IMR-90 (cell line): ENCODE results near the gene CNKSR2. TPM values are rescaled to one million over a fixed set of nuclear protein-coding genes. Genes with fewer than 3 reads are reported as not detected.

Experiments
- ATAC-seq: fragments of 200-7000 bp; cut with Tn5 transposase; 2 replicates; pipeline ENCODE4 v1.9.1; 2020; ENCODE audit warnings: low read depth, mild to moderate bottlenecking, moderate library complexity
- BruUV-seq: library from RNA; stranded (reverse); fragments of 400-500 nt; replicated peaks from 2 replicates; lab custom pipeline; 2021; lab: Mats Ljungman, UMichigan
- CTCF ChIA-PET: fragments of 300-600 bp; formaldehyde crosslinking; extraction: SDS; loops from one replicate; lab custom pipeline; 2021; ENCODE audit warnings: antibody characterized with exemption; lab: Yijun Ruan, JAX
- POLR2A ChIA-PET: fragments of 300-600 bp; sonication (Branson Sonifier 250); formaldehyde crosslinking; loops from one replicate; lab custom pipeline; 2022; ENCODE audit warnings: antibody characterized with exemption; ENCODE audit not compliant: unreplicated experiment; lab: Charles Lee
- DNase-seq: peaks from one replicate; pipeline ENCODE4 v3.0.0; 2013
- H2AFZ ChIP-seq: replicated peaks from 2 replicates; pipeline ENCODE3; 2013; ENCODE audit warnings: low read length, mild to moderate bottlenecking; ENCODE audit not compliant: poor library complexity
- H2AK5ac ChIP-seq: 2 replicates; pipeline ENCODE4 v1.6.1; 2013; ENCODE audit warnings: low read depth, low read length, inconsistent platforms
- H2AK9ac ChIP-seq: replicated peaks from 2 replicates; pipeline ENCODE3; 2013; ENCODE audit warnings: mild to moderate bottlenecking, low read depth, low read length, moderate library complexity; ENCODE audit not compliant: poor library complexity
- H2BK120ac ChIP-seq: 2 replicates; pipeline ENCODE4 v1.6.1; 2013; ENCODE audit warnings: low read depth, low read length, inconsistent platforms
- H2BK15ac ChIP-seq: 3 replicates; pipeline ENCODE4 v1.6.1; 2013; ENCODE audit warnings: low read depth, low read length, inconsistent platforms
- H2BK20ac ChIP-seq: 2 replicates; pipeline ENCODE4 v1.6.1; 2013; ENCODE audit warnings: low read depth, mild to moderate bottlenecking, inconsistent platforms, low read length, moderate library complexity
- H2BK5ac ChIP-seq: 2 replicates; pipeline ENCODE4 v1.6.1; 2013; ENCODE audit warnings: mild to moderate bottlenecking, low read depth, low read length, inconsistent platforms; ENCODE audit not compliant: poor library complexity, severe bottlenecking
- H3K14ac ChIP-seq: replicated peaks from 2 replicates; pipeline ENCODE4 v1.6.1; 2013; ENCODE audit warnings: low read depth, low read length, inconsistent platforms
- H3K18ac ChIP-seq: 2 replicates; pipeline ENCODE4 v1.6.1; 2013; ENCODE audit warnings: low read depth, low read length, control low read depth
- H3K23ac ChIP-seq: 2 replicates; pipeline ENCODE4 v1.6.1; 2013; ENCODE audit warnings: low read depth, low read length, inconsistent platforms
- H3K27ac ChIP-seq: 2 replicates; pipeline ENCODE4 v1.5.1; 2013; ENCODE audit warnings: mild to moderate bottlenecking, control low read depth, low read length; ENCODE audit not compliant: insufficient read depth
- H3K27me3 ChIP-seq: 2 replicates; pipeline ENCODE4 v1.6.1; 2013; ENCODE audit warnings: low read length; ENCODE audit not compliant: control insufficient read depth, insufficient read depth
- H3K36me3 ChIP-seq: 2 replicates; pipeline ENCODE4 v1.6.1; 2013; ENCODE audit warnings: low read length, mixed read lengths; ENCODE audit not compliant: control insufficient read depth, insufficient read depth
- H3K4ac ChIP-seq: 2 replicates; pipeline ENCODE4 v1.6.1; 2013; ENCODE audit warnings: low read depth, low read length, inconsistent platforms
- H3K4me1 ChIP-seq: 2 replicates; pipeline ENCODE4 v1.6.1; 2013; ENCODE audit warnings: low read length, mixed read lengths; ENCODE audit not compliant: control insufficient read depth, insufficient read depth
- H3K4me2 ChIP-seq: 2 replicates; pipeline ENCODE4 v1.6.1; 2013; ENCODE audit warnings: low read depth, mild to moderate bottlenecking, control low read depth, low read length, moderate library complexity
- H3K4me3 ChIP-seq: 2 replicates; pipeline ENCODE4 v1.5.1; 2013; ENCODE audit warnings: low read depth, mild to moderate bottlenecking, control low read depth, low read length, moderate library complexity; ENCODE audit not compliant: insufficient read depth
- H3K56ac ChIP-seq: 2 replicates; pipeline ENCODE4 v1.6.1; 2013; ENCODE audit warnings: low read length, inconsistent platforms; ENCODE audit not compliant: insufficient read depth; ENCODE audit errors: extremely low read depth
- H3K79me1 ChIP-seq, 2 experiments: 2 replicates each; pipeline ENCODE4 v1.6.1; 2013; ENCODE audit warnings: low read length in 2 of 2, inconsistent platforms in 1 of 2, low read depth in 1 of 2
- H3K9ac ChIP-seq: 2 replicates; pipeline ENCODE4 v1.6.1; 2013; ENCODE audit warnings: low read depth, low read length, control low read depth
- H3K9me1 ChIP-seq: 2 replicates; pipeline ENCODE4 v1.6.1; 2013; ENCODE audit warnings: low read length, inconsistent platforms; ENCODE audit not compliant: insufficient read depth
- H3K9me3 ChIP-seq: 2 replicates; pipeline ENCODE4 v1.6.1; 2013; ENCODE audit warnings: low read length; ENCODE audit not compliant: control insufficient read depth, insufficient read depth
- H4K20me1 ChIP-seq: 2 replicates; pipeline ENCODE4 v1.6.1; 2013; ENCODE audit warnings: low read length, inconsistent platforms; ENCODE audit not compliant: insufficient read depth
- H4K5ac ChIP-seq: 2 replicates; pipeline ENCODE4 v1.6.1; 2013; ENCODE audit warnings: mild to moderate bottlenecking, low read depth, low read length, control low read depth
- H4K8ac ChIP-seq, 2 experiments: 2 replicates each; pipeline ENCODE4 v1.6.1; 2013; ENCODE audit warnings: low read depth in 2 of 2, low read length in 2 of 2, control low read depth in 1 of 2, inconsistent platforms in 1 of 2
- H4K91ac ChIP-seq: 2 replicates; pipeline ENCODE4 v1.6.1; 2013; ENCODE audit warnings: low read depth, low read length, inconsistent platforms; ENCODE audit not compliant: insufficient read depth
- BHLHE40 ChIP-seq: fragments of 150-350 bp; IDR thresholded peaks from 2 replicates; pipeline ENCODE4 v1.6.1; 2016; ENCODE audit warnings: mild to moderate bottlenecking, low read depth, low read length
- CEBPB ChIP-seq: IDR thresholded peaks from 2 replicates; pipeline ENCODE4 v1.6.1; 2012; ENCODE audit warnings: low read depth, low read length, improper control_type of control experiment
- CHD1 ChIP-seq: IDR thresholded peaks from 2 replicates; pipeline ENCODE4 v1.6.1; 2012; ENCODE audit warnings: low read depth, low read length, improper control_type of control experiment
- CTCF ChIP-seq: conservative IDR thresholded peaks from 2 replicates; pipeline ENCODE4 v1.5.1; 2012; ENCODE audit warnings: mild to moderate bottlenecking, low read depth, low read length, improper control_type of control experiment
- RFX5 ChIP-seq: IDR thresholded peaks from 2 replicates; pipeline ENCODE4 v1.8.0; 2012; ENCODE audit warnings: low read depth, mild to moderate bottlenecking, low read length, moderate library complexity
- USF2 ChIP-seq: fragments of 150-350 bp; IDR thresholded peaks from 2 replicates; pipeline ENCODE4 v1.6.1; 2017; ENCODE audit warnings: mild to moderate bottlenecking, antibody characterized with exemption, low read length, low read depth
- WGBS, 2 experiments: methylation state at CpG; one replicate each; pipeline versions ENCODE4 v1.1.5 to v1.1.7; 2013; ENCODE audit warnings: missing lambda C conversion rate in 2 of 2; ENCODE audit not compliant: insufficient read length in 1 of 2; ENCODE audit errors: extremely low coverage in 2 of 2; 5-methylcytosine and 5-hydroxymethylcytosine counted together
- dilution Hi-C: fragments of 300-500 bp; cut with HindIII; formaldehyde crosslinking; loops from one replicate; pipeline ENCODE4 v1.14.3; 2018; ENCODE audit warnings: low sequenced_read_pairs; ENCODE audit not compliant: unreplicated experiment
- in situ Hi-C: fragments of 300-500 bp; cut with MboI; formaldehyde crosslinking; loops from 3 replicates; pipeline ENCODE4 v1.14.3; 2019; ENCODE audit warnings: low sequenced_read_pairs, inconsistent platforms, mixed read lengths
- intact Hi-C: fragments of 100-400 bp; cut with micrococcal nuclease; formaldehyde crosslinking; loops from 2 replicates; pipeline ENCODE4 v1.10.0; 2022
- polyA plus RNA-seq, 3 experiments: library from polyadenylated mRNA; depleted of rRNA; stranded (reverse); fragments of >200 nt; gene quantifications; 2 replicates each; pipeline ENCODE4 v1.2.3, GENCODE V29; 2012; ENCODE audit warnings: low replicate concordance in 1 of 3
- total RNA-seq: library from RNA; depleted of rRNA; stranded (reverse); fragments of >200 nt; gene quantifications from 2 replicates; pipeline ENCODE4 v1.2.3, GENCODE V29; 2012

Gene CNKSR2
- total and polyA plus RNA-seq, 2 of the 4 experiments (the other 2 are of a cell fraction), result 0.14 to 0.90 TPM

- H2BK15ac ChIP-seq, result no peak overlapping the region
- H3K4me3 ChIP-seq, result no peak overlapping the region
- H3K9me1 ChIP-seq, result no peaks in the 10 kb centered on the region
- no peak overlapping the region for H2BK120ac ChIP-seq
- no peak overlapping the region for H2AK5ac ChIP-seq
- dilution Hi-C loops (no loop called here), intact Hi-C loops (no loop called here), in situ Hi-C loops (no loop called here)
- no peaks in the 10 kb centered on the region for H3K4me1 ChIP-seq
- TF ChIP-seq BHLHE40 (no peak), USF2 (no peak), CHD1 (no peak), CEBPB (no peak), RFX5 (no peak), CTCF (no peak)
- H2BK5ac ChIP-seq, result no peak overlapping the region
- ChIA-PET POLR2A (no interaction called here), CTCF (no interaction called here)
- no peak overlapping the region for H3K23ac ChIP-seq
- no peak overlapping the region for H3K18ac ChIP-seq
- H3K9me3 ChIP-seq, result no peaks in the 10 kb centered on the region
- H3K27me3 ChIP-seq, result no peaks in the 10 kb centered on the region
- H4K91ac ChIP-seq, result no peak overlapping the region
- no peaks in the 10 kb centered on the region for H3K79me1 ChIP-seq
- no peak overlapping the region for H3K9ac ChIP-seq
- H4K20me1 ChIP-seq, result no peaks in the 10 kb centered on the region
- H2AK9ac ChIP-seq, result no peak overlapping the region
- no peak overlapping the region for H2AFZ ChIP-seq
- no TSS peak for BruUV-seq
- WGBS, 2 experiments, result 58% methylated on average over 2 of the region's 2 CpGs; no CpG with 5 or more reads in 1 of the 2 experiments
- H4K8ac ChIP-seq, result no peak overlapping the region
- no peak overlapping the region for H3K27ac ChIP-seq
- H3K4ac ChIP-seq, result no peak overlapping the region
- no peak overlapping the region for H3K56ac ChIP-seq
- peak; percentile 19 for DNase-seq
- no peak overlapping the region for H3K4me2 ChIP-seq
- H4K5ac ChIP-seq, result no peak overlapping the region
- H3K36me3 ChIP-seq, result no peaks in the 10 kb centered on the region
- H3K14ac ChIP-seq, result no peak overlapping the region
- no peak for ATAC-seq
- H2BK20ac ChIP-seq, result no peak overlapping the region
Observed at GRCh38 chrX:21632027-21632426, 257.8 kb downstream of the CNKSR2 start.
